SK-MEL-5 (cell line): ENCODE measurements around the gene CST9L. TPM values are rescaled to one million over a fixed set of nuclear protein-coding genes. Genes with fewer than 3 reads are reported as not detected.
A peak's percentile ranks its signal among the peaks of the same experiment; 100 is the strongest.

ENCODE experiments used
- DNase-seq: peaks from one replicate; pipeline ENCODE4 v3.0.0-alpha.2; 2016; ENCODE audit warnings: low read depth, low spot score
- in situ Hi-C: cut with HindIII; loops from 2 replicates; pipeline ENCODE4 v1.10.0; 2016; ENCODE audit warnings: low sequenced_read_pairs, high pct_unique_total_duplicates, low pct_unique_long_range_greater_than_20kb
- total RNA-seq: library from RNA; depleted of rRNA; stranded (reverse); fragments of >200 nt; shearing (Covaris generic); gene quantifications from 2 replicates; pipeline ENCODE4 v1.2.3, GENCODE V29; 2014; rRNA removed

The CST9L gene
- total RNA-seq, 1 experiment from 2014 or later = not detected

DNA sequence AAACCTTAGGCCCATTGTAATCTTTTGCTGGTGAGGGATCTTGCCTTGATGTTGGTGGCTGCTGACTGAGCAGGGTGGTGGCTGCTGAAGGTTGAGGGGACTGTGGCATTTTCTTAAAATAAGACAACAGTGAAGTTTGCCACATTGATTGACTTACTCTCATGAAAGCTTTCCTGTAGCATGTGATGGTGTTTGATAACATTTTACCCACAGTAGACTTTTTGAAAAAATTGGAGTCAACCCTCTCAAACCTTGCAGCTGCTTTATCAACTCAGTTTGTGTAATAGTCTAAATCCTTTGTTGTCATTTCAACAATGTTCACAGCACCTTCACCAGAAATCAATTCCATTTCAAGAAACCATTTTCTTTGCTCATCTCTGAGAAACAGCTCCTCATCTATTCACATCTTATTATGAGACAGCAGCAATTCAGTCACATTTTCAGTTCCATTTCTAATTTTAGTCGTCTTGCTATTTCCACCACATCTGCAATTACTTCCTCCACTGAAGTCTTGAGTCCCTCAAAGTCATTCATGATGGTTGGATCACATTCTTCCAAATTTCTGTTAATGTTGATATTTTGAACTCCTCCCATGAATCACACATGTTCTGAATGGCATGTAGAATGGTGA, 37.2 kb downstream of the CST9L start:
- in situ Hi-C loops = no loop called here
- no peak for DNase-seq

DNA sequence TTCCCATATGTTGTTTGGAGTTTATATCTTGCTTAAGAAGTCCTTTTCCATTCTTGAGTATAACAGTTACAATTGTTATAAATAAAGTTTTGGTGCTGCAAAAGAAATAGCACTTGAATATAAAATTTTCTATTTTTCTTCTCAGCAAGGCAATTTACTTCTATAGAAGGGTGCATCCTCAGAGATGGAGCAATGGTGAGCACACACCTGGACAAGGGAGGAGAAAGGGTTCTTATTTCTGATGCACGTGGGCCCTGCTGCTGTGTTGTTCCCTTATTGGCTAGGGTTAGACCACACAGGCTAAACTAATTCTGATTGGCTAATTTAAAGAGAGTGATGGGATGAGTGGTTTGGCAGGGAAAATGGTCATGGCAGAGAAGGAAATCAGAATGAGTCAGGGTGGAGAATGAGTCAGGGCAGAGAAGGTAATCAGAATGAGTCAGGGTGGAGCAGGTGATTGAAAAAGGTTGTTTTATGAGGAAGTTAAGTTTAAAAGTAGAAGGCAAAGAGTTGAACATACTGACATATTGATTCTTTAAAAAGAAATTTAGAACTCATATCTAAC, 39.3 kb downstream of the CST9L start:
- in situ Hi-C loops = no loop called here
- no peak for DNase-seq

DNA sequence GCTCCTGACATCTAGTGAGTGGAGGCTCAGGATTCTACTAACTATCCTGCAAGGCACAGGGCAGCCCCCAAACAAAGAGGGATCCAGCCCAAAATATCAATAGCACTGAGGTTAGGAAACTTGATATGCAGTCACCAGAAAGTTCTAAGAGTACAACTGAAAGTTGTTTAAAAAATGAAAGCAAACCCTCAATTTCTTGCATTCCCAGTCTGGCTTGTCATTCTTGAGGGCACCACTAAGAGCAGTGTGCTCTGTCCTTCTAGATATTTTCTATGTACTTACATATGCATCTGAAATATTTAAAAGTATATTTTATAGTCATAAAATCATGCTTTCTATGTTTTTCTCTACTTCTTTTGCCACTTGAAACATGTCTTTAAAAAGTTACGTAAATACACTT, 41.4 kb downstream of the CST9L start:
- DNase-seq = no peak
- in situ Hi-C loops = no loop called here

DNA sequence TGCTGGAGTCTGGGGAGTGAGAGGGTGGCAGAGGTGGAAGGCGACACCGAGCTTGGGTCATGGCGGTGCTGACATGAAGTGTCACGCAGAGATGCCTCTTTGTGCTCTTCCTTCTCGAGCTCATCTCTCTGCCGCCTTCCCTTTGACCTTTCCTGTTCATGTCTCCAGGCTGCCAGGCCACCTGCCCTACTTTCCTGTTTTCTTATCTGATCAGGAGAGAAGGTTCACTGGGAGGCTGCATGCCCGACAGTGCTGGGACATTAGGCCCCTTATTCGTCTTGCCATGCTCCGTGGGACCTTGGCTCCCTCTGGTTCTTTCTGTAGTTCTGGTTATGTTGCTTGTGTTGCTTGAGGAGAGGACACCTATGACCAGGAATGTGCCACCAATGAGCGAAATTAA, 44.1 kb downstream of the CST9L start:
- no peak for DNase-seq
- in situ Hi-C loops = no loop called here

DNA sequence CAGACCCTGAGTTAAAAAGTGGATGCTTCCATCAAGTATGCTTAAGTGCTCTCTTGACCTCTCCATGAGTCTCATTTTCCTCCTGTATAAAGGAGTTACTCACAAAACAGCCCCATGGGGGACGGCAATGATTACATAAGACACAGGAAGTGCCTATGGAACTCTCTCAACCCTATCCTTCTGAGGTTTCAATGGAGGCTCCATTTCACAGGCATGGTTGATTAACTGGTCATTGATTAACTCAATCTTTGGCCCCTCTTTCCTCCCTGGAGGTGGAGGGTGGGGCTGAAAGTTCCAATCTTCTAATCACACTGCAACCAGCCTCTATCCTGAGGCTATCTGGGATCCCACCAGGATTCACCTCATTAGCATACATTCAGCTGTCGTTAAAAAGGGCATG, 48.1 kb downstream of the CST9L start:
- in situ Hi-C loops = no loop called here
- peak; percentile 3 for DNase-seq

DNA sequence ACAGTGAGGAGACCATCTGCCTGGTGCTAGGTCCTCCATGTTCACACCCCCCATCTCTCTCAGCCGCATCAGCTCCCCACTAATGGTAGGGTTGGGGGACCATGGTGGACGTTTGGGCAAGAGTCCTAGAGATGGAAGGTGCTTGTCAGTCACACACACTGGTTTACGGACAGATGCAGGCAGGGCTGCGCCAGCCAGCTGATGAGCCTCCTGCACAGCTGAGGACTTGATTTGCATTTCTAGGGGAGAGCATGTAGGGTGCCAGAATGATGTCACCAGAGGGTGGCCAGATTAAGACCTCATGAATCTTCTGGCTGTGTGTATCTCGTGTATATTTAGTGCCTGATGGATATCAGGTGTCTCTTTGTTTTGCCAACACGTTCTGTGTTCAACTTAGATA, 48.7 kb downstream of the CST9L start:
- in situ Hi-C loops = no loop called here
- no peak for DNase-seq

DNA sequence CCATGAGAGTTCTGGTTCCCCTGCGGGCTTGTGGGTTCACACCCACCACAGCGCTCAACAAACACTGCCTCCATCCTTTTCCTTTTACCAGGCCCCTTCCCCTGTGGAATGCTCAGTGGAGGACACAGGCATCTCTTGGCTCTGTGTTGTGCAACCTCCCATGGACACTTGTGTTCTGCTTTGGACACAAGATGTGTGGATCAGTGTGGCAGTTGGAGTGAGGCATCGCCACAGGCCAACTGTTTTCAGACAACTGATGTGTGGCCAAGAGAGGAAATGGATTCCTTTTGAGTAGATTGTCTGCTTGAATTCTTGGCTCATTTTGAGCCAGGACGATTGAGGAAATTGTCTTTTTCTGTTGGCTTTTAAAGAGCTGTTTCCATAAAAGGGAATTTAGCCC, 50.6 kb downstream of the CST9L start:
- in situ Hi-C loops = no loop called here
- DNase-seq = no peak

DNA sequence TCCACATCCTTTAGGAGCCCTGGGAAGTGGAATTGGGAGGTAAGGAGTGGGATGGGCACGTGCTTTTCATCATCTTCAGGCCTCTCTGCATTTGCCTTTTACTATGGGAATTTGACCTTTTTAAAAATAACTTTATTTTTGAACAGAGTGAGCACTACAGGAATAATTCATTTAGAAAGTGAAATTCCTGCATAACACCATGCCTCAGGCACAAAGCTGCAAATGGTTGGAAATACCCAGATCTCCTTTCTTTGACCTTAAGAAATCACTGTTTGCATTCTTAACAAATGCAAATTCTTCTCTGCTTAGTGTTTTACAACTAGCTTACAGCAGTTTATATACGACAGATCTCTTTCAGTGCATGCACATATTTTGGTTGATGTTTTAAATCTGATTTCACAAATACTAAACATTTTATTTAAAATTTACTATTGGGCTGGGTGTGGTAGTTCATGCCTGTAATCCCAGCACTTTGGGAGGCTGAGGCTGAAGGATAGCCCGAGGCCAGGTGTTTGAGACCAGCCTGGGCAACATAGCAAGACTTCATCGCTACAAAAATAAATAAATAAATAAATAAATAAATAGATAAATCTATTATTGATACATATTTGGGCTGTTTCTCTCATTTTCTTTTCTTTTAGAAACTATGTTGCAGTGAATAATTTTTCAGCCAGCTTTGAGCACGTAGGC, 52.9 kb downstream of the CST9L start:
- DNase-seq = peak; percentile 29

DNA sequence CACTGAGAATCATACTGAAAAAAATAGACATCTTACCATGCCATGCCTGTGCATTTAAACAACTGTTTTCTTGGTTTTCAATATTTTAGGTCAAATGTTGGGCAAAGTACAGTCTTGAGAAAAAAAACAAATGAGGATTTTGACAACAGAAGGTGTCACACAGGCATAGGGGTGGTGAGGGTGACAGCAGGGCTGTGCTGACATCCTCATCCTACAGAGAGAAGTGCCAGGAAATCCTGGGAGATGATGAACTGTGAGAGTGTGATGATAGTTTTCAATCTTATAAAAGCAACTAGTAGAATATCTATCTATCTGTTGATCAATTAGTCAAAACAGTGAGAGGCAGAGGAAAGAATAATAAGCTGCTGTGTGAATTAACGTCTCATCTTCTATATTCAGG, 53.4 kb downstream of the CST9L start:
- in situ Hi-C loops = no loop called here
- DNase-seq = no peak

More for the DNA sequence above, 52.9 kb downstream of the CST9L start:
- in situ Hi-C loops = no loop called here

Other genes starting within 250 kb of the CST9L start
- gene NXT1, start 217.7 kb downstream of the CST9L start, total RNA-seq = 39.8 and 43.4 TPM in 2 replicates
- 22.6 and 23.8 TPM in 2 replicates for gene GZF1, start 206.3 kb downstream of the CST9L start, total RNA-seq
- 9.4 and 13.1 TPM in 2 replicates for gene NAPB, start 147.0 kb downstream of the CST9L start, total RNA-seq
- gene CSTL1, start 128.8 kb downstream of the CST9L start, total RNA-seq = not detected in 2 replicates
- gene CST11, start 115.6 kb downstream of the CST9L start, total RNA-seq = not detected in 2 replicates
- gene CST8, start 77.4 kb downstream of the CST9L start, total RNA-seq = not detected in 2 replicates
- not detected in 2 replicates for gene CST9, start 37.4 kb upstream of the CST9L start, total RNA-seq
- gene CST3, start 69.5 kb upstream of the CST9L start, total RNA-seq = 294 and 300 TPM in 2 replicates
- gene CST4, start 120.6 kb upstream of the CST9L start, total RNA-seq = not detected in 2 replicates
- 36.4 and 48.3 TPM in 2 replicates for gene CST1, start 182.5 kb upstream of the CST9L start, total RNA-seq